NCI-H524 treated with DMSO at 0.1 percent for 48 hours (cell line): ENCODE results near the gene MEP1A.
"Not testable (repeated sequence)": the region's sequence is repeated elsewhere in the genome, so short reads cannot be mapped to it uniquely, and the experiment has no call there.

Experiments used
- DNase-seq: peaks from one replicate; lab custom pipeline; 2025; lab: John Stamatoyannopoulos, UW

MEP1A gene

GRCh38 chr6:46834991-46835390, 41.8 kb downstream of the MEP1A start:
- not testable (repeated sequence) for DNase-seq

GRCh38 chr6:46838033-46838432, 44.8 kb downstream of the MEP1A start:
- no peak for DNase-seq

GRCh38 chr6:46842252-46842846, 49.2 kb downstream of the MEP1A start:
- DNase-seq, result not testable (repeated sequence)

- DNase-seq, result no peak
These were observed 51.9 kb downstream of the MEP1A start for GRCh38 chr6:46845126-46845525.

GRCh38 chr6:46848684-46849360, 55.6 kb downstream of the MEP1A start:
- no peak for DNase-seq

- DNase-seq, result no peak
These were observed 56.1 kb downstream of the MEP1A start for GRCh38 chr6:46849361-46849690.

GRCh38 chr6:46850792-46851191, 57.6 kb downstream of the MEP1A start:
- no peak for DNase-seq

GRCh38 chr6:46851576-46851975, 58.4 kb downstream of the MEP1A start:
- not testable (repeated sequence) for DNase-seq

- not testable (repeated sequence) for DNase-seq
These were observed 62.8 kb downstream of the MEP1A start for GRCh38 chr6:46855966-46856365.

- no peak for DNase-seq
These were observed 69.2 kb downstream of the MEP1A start for GRCh38 chr6:46862381-46862780.

- no peak for DNase-seq
These were observed 70.6 kb downstream of the MEP1A start for GRCh38 chr6:46863791-46864190.

GRCh38 chr6:46865221-46865620, 72.0 kb downstream of the MEP1A start:
- no peak for DNase-seq

GRCh38 chr6:46867411-46867810, 74.2 kb downstream of the MEP1A start:
- DNase-seq, result no peak

GRCh38 chr6:46876126-46876525, 82.9 kb downstream of the MEP1A start:
- DNase-seq, result no peak

- no peak for DNase-seq
These were observed 85.8 kb downstream of the MEP1A start for GRCh38 chr6:46879003-46879402.

GRCh38 chr6:46882645-46883044, 89.5 kb downstream of the MEP1A start:
- no peak for DNase-seq

GRCh38 chr6:46888031-46888430, 94.8 kb downstream of the MEP1A start:
- DNase-seq, result no peak

GRCh38 chr6:46888578-46888977, 95.4 kb downstream of the MEP1A start:
- no peak for DNase-seq
